ENCODE measurements around the gene MCF2L2. TPM values are rescaled to one million over a fixed set of nuclear protein-coding genes. Genes with fewer than 3 reads are reported as not detected.

MCF2L2 gene
- polyA plus RNA-seq, 1 experiment: not detected

DNA sequence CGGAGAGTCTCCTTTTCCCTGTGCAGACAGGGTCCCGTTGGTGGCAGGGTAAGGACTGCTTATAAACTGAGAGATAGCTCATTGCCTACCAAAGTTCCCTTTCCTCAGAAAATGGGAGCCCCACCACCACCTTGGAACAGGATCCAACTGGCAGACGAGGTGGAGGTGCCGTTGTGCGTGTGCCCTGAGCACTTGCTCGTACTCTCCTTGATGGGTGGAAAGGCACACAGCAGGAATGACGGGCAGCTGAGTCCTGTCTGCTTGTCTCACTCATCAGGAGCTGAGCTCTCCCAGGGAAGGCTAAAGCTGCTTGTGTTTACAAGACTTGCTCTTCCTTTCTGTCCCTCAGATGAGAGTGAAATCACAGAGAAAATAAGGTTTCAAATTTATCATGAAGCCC lies 114.7 kb downstream of the MCF2L2 start:
- peaks cover 19% of the 10 kb centered on the region for H3K27me3 ChIP-seq (ENCODE audit: control insufficient read depth, insufficient read depth, low read length)
- ChIA-PET POLR2A (no interaction called here), CTCF (no interaction called here)
- no peak for TF ChIP-seq CTCF (IDR thresholded peaks at IDR 0.05; ENCODE audit: low read depth, low read length)
- H3K27ac ChIP-seq (ENCODE audit: low read depth, low read length): no peak overlapping the region
- H3K4me3 ChIP-seq (ENCODE audit: low read depth, low read length): no peak overlapping the region
- no peaks in the 10 kb centered on the region for H3K9me3 ChIP-seq (ENCODE audit: control insufficient read depth, insufficient read depth, low read length)
- DNase-seq (ENCODE audit: low read depth, low spot score): no peak

GRCh38 chr3:183313351-183313750 lies 115.1 kb downstream of the MCF2L2 start:
- no peak overlapping the region for H3K4me3 ChIP-seq (ENCODE audit: low read depth, low read length)
- no peak for DNase-seq (ENCODE audit: low read depth, low spot score)
- POLR2A ChIA-PET: no interaction called here
- CTCF ChIA-PET: no interaction called here
- no peaks in the 10 kb centered on the region for H3K9me3 ChIP-seq (ENCODE audit: control insufficient read depth, insufficient read depth, low read length)
- no peak for TF ChIP-seq CTCF (IDR thresholded peaks at IDR 0.05; ENCODE audit: low read depth, low read length)
- no peak overlapping the region for H3K27ac ChIP-seq (ENCODE audit: low read depth, low read length)
- peaks cover 19% of the 10 kb centered on the region for H3K27me3 ChIP-seq (ENCODE audit: control insufficient read depth, insufficient read depth, low read length)

GRCh38 chr3:183312433-183312832 lies 116.0 kb downstream of the MCF2L2 start:
- H3K27ac ChIP-seq (ENCODE audit: low read depth, low read length): no peak overlapping the region
- TF ChIP-seq CTCF (IDR thresholded peaks at IDR 0.05; ENCODE audit: low read depth, low read length): no peak
- POLR2A ChIA-PET: no interaction called here

DNA sequence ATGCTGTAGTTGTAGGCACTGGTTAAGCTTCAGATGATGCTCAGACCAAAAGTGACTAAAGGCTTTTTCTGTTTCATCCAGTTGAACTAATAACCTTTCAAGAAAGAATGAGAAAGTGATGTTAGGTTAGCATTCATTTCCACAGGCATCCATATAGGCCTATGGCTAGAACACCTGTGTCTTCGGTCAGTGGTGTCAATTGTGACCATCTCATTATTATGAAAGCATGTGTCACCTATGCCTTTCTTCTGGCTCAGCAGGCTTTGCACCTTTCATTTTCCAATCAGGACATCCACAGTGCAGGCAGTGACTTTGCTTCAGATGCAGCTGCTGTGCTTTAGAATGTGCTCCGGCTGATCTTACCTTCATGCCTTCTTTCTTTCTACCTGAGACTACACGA lies 117.5 kb downstream of the MCF2L2 start:
- no peak for TF ChIP-seq CTCF (IDR thresholded peaks at IDR 0.05; ENCODE audit: low read depth, low read length)
- H3K9me3 ChIP-seq (ENCODE audit: control insufficient read depth, insufficient read depth, low read length): no peaks in the 10 kb centered on the region
- POLR2A ChIA-PET: no interaction called here
- no peak overlapping the region for H3K27ac ChIP-seq (ENCODE audit: low read depth, low read length)
- H3K4me3 ChIP-seq (ENCODE audit: low read depth, low read length): no peak overlapping the region
- DNase-seq (ENCODE audit: low read depth, low spot score): no peak
- H3K27me3 ChIP-seq (ENCODE audit: control insufficient read depth, insufficient read depth, low read length): peaks cover 22% of the 10 kb centered on the region
- CTCF ChIA-PET: interaction anchor here (0.6 kb wide), 1 partner anchor 976 kb away, joined by 7 read pairs; no protein-coding TSS in a partner anchor

More at GRCh38 chr3:183312433-183312832, 116.0 kb downstream of the MCF2L2 start:
- DNase-seq (ENCODE audit: low read depth, low spot score): no peak
- no peak overlapping the region for H3K4me3 ChIP-seq (ENCODE audit: low read depth, low read length)
- H3K27me3 ChIP-seq (ENCODE audit: control insufficient read depth, insufficient read depth, low read length): peaks cover 21% of the 10 kb centered on the region
- CTCF ChIA-PET: no interaction called here
- H3K9me3 ChIP-seq (ENCODE audit: control insufficient read depth, insufficient read depth, low read length): no peaks in the 10 kb centered on the region

DNA sequence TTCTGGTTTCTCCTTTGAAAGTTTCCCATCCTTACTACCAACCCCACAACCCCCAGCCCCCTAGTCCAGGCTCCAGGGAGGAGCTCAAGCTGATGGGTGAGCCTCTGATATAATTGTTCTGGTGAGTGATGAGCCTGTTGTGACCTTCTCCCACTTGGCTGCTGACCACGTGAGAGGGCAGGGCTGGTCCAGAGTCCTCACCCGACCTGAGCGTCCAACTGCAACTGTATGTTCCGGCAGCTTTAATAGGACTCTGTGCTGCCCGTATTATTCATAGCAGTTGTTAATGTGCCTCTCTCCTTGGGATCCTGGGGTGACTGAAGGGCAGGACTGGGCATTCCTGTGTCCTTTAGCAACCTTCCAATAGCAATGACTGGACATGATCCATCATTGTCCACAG lies 119.1 kb downstream of the MCF2L2 start:
- H3K4me3 ChIP-seq (ENCODE audit: low read depth, low read length): no peak overlapping the region
- H3K9me3 ChIP-seq (ENCODE audit: control insufficient read depth, insufficient read depth, low read length): no peaks in the 10 kb centered on the region
- H3K27ac ChIP-seq (ENCODE audit: low read depth, low read length): no peak overlapping the region
- ChIA-PET POLR2A (no interaction called here), CTCF (no interaction called here)
- no peak for DNase-seq (ENCODE audit: low read depth, low spot score)
- H3K27me3 ChIP-seq (ENCODE audit: control insufficient read depth, insufficient read depth, low read length): peaks cover 22% of the 10 kb centered on the region
- no peak for TF ChIP-seq CTCF (IDR thresholded peaks at IDR 0.05; ENCODE audit: low read depth, low read length)

Data from AG04450 (cell line).